Suppressor macrophage treated with lipopolysaccharide for 1 hour (primary cell): ENCODE measurements around the gene KRTAP4-2.
"Not testable (repeated sequence)": the region's sequence is repeated elsewhere in the genome, so short reads cannot be mapped to it uniquely, and the experiment has no call there.

ENCODE experiments used
- DNase-seq, 3 donors: peaks; one replicate each; pipeline ENCODE4 v3.0.0-alpha.2; 2020 to 2022

KRTAP4-2 gene

DNA sequence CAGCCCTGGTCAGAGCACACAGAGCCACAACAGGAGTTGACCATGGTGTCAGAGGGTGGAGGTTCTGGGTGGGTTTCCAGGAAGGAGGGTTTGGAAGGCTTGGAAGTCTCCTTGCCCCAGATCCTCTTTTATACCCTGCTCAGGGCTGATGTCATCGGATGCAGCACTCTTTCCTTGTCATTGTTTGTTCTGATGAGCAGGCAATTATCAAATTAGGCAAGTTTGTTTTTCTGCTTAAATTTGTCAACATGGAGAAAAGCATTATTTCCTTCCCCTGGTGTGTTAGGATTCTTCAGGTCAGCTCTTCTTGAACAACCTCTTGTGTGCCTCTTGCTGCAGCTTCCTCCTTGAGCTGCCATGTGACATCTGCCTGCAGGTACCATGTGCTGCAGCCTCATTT is 17.4 kb downstream of the KRTAP4-2 start, which contains the start of gene KRTAP4-4:
KRTAP4-4 (minus strand) TSS at position 101 of the 400 bp plus-strand sequence; CDS start at position 44, 57 bp downstream.
- no peak for DNase-seq

GRCh38 chr17:41160190-41160589 is 17.8 kb downstream of the KRTAP4-2 start:
- not testable (repeated sequence) for DNase-seq

DNA sequence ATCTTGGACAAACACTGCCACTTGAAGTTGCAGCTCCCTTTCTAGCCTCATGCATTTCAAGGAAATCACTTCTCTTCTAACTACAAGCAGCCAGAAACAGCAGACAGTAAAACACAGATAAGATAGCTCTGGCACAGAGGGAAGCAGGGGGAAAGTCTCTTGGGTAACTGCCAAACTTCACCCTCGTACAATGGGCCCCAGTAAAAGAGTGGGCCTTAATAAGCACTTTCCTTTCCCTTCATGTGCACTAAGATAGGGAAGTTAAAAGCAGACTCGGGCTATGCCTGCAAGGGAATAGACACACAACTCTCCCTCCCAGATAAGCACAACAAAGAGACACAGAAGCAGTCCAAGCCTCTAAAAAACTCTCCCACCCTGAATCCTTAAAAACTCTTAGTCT is 24.2 kb downstream of the KRTAP4-2 start:
- peak; percentile 24 to 32 (median 27) for DNase-seq

DNA sequence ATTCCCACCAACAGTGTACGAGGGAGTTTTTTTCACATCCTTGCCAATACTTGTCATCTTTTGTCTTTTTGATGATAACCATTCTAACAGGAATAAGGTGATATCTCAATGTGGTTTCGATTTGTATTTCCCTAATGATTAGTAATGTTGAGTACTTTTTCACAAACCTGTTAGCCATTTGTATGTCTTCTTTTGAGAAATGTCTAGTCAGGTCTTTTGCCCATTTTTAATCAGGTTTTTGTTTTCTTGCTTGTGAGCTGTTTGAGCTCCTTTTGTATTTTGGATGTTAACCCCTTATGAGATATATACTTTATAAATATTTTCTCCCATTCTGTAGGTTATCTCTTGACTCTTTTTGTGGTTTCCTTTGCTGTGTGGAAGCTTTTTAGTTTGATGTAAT is 26.5 kb downstream of the KRTAP4-2 start:
- DNase-seq: no peak

- no peak for DNase-seq
These were observed 28.0 kb downstream of the KRTAP4-2 start for GRCh38 chr17:41150026-41150425.

- no peak for DNase-seq
These were observed 28.4 kb downstream of the KRTAP4-2 start, which contains the start of gene KRTAP4-5 for GRCh38 chr17:41149652-41149985. Gene KRTAP4-5 (minus strand): TSS chr17:41149825. CDS start chr17:41149767, 58 bp downstream.

- DNase-seq: peak in 1 of 3 donors; percentile 14
These were observed 28.9 kb downstream of the KRTAP4-2 start for GRCh38 chr17:41148971-41149651.

GRCh38 chr17:41147531-41148204 is 30.4 kb downstream of the KRTAP4-2 start:
- peak; percentile 9 to 47 (median 35) for DNase-seq

DNA sequence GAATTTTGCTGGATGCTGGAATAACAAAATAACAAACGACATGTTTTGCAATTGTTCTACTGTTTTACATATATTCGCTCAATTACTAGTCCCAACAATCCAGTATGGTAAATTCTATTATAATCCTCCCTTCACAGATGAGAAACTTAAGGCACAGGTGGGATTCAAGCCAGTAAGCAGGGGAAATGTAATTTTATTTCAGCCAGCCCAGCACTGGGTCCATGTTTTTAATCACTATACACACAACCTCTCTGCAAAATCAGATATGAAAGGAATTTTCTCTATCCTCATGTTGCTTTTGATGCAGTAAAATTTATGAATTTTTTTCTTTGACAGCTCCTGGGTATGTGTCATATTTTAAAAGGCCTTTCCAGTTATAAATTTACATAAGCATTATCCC is 32.8 kb downstream of the KRTAP4-2 start:
- DNase-seq: no peak

DNA sequence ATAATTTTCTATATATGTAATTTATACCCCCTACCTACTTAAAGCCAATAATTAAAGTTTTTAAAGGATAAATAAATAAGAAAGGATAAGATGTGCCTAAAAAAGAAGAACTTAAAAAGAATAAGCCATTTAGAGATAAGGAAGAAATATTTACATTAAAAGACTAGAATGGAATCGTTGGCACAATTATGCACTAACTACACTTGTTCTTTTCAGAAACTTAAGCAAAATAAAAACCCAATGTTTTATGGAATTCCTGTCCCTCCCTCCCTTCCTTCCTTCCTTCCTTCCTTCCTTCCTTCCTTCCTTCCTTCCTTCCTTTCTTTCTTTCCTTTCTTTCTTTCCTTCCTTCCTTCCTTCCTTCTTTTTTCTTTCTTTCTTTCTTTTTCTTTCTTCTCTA is 33.2 kb downstream of the KRTAP4-2 start:
- DNase-seq: no peak

- DNase-seq: no peak
These were observed 36.7 kb downstream of the KRTAP4-2 start for GRCh38 chr17:41141361-41141760.

DNA sequence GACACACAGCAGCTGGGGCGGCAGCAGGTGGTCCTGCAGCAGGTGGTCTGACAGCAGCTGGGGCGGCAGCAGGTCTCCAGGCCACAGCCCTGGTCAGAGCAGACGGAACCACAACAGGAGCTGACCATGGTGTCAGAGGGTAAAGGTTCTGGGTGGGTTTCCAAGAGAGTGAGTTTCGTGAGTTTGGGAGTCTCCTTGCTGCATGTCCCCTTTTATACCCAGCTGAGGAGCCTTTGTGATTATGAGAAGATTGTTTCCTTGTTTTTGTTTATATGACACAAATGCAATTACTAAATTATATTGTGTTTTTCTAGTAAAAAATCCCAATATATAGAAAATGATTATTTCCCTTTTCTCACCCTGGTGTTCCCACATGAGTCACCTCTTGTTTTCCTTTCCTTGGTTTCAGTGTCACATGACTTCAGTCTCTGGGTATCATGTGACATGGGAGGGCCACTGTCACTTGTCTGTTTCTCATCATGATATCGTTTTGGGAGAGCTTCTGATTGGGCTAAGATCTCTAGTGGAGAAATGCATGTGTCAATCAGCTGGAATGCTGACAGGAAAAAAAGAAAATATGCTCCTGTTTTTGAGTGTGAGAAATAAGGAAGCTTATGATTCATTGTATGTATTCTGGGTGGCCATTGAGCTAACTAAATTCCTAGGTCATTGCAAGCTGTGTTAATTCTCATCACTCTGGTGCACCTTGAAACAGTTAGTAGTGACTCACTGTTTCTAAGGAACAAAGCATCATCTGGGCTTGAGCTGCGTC is 37.5 kb downstream of the KRTAP4-2 start, which contains the start of gene KRTAP4-6:
KRTAP4-6 (minus strand) TSS at position 185 of the 772 bp plus-strand sequence; CDS start at position 128, 57 bp downstream.
- DNase-seq: peak; percentile 59 to 79 (median 75)

GRCh38 chr17:41139865-41140264 is 38.2 kb downstream of the KRTAP4-2 start:
- DNase-seq: not testable (repeated sequence)

DNA sequence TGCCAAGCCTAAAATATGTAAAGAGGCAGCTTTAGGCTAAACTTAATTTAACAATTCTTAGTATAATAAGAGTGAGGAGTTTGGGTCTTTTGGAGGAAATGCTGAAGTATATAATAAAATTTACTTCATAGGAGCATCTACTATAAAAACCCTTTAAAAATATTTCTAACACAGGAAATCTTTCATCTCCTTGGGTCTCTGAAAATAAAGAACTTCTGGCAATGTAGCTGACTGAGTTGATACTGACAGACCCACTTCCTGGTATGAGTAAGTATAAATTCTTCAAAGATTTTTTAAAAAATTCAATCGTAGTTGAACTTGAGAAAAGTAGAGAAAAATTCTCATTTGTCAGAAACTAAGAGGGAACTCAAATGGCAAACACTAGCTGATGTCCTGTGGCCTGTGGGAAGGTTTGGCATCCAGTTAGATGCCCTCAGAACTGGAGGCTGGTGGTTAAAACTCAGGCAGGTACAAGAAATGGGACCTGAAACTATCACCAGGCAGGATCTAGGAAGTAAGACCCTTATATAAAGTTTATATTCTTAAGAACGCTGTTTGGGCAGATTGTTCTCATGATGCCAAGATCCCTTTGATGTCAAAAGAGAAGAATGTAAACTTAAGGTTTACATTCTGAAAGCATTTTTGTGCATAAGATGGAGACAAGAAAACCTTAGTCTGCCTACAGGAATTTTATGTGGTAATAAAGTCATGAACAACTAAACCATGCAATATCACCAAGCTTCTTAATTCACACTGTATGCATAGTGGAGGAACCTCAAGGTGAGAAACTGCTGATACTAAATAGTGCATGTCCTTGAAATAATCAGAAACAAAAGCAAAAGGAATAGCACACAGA is 43.9 kb downstream of the KRTAP4-2 start:
- DNase-seq: no peak

DNA sequence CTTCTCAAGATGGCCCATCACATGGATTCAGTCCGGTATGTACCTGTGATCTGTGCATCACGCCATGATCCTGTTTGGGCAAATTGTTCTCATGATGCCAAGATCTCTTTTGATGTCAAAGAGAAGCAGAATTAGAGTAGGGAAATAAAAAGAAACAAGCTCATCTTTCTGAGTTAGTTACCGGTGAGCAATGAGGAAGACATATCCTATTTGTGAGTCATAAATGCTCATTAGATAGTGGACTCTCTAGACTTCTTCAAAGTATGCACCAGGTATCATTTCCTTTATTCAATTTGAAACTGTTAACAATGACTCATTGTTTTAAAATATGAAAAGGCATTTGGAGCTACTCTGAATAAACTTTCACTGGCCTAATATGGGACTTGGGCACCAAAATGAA is 46.0 kb downstream of the KRTAP4-2 start:
- peak in 1 of 3 donors; percentile 3 for DNase-seq
